Fibroblast of lung (primary cell): ENCODE measurements around the gene GAB2. TPM values are rescaled to one million over a fixed set of nuclear protein-coding genes. Genes with fewer than 3 reads are reported as not detected.

Experiments used
- DNase-seq, 2 donors: peaks; one replicate each; pipeline versions ENCODE4 v3.0.0 to v3.0.0-alpha.2; 2010; ENCODE audit warnings: low read depth in 2 of 2
- H2AFZ ChIP-seq: 2 replicates; pipeline ENCODE4 v1.5.1; 2012; ENCODE audit warnings: low read length, control low read depth, inconsistent platforms
- H3K27ac ChIP-seq: 2 replicates; pipeline ENCODE4 v1.5.1; 2011; ENCODE audit warnings: low read length, control low read depth; ENCODE audit not compliant: insufficient read depth
- H3K27me3 ChIP-seq: 2 replicates; pipeline ENCODE4 v1.5.1; 2011; ENCODE audit warnings: mild to moderate bottlenecking, low read length; ENCODE audit not compliant: control insufficient read depth, insufficient read depth
- H3K36me3 ChIP-seq: 2 replicates; pipeline ENCODE4 v1.5.1; 2011; ENCODE audit warnings: low read length; ENCODE audit not compliant: control insufficient read depth, insufficient read depth
- H3K4me1 ChIP-seq: 2 replicates; pipeline ENCODE4 v1.5.1; 2011; ENCODE audit warnings: low read length; ENCODE audit not compliant: control insufficient read depth, insufficient read depth; ENCODE audit errors: extremely low read depth
- H3K4me2 ChIP-seq: 2 replicates; pipeline ENCODE4 v1.5.1; 2011; ENCODE audit warnings: low read length, control low read depth; ENCODE audit not compliant: insufficient read depth; ENCODE audit errors: extremely low read depth
- H3K4me3 ChIP-seq, 4 experiments: fragments of 200-600 bp in 1 of 4; sonication (generic) in 1 of 4; replicated peaks in 1 of 4; 2 replicates each; pipeline ENCODE4 v1.5.1; 2011 to 2016; ENCODE audit warnings: low read length in 4 of 4, low read depth in 3 of 4, mild to moderate bottlenecking in 3 of 4, control low read depth in 2 of 4, inconsistent platforms in 1 of 4, mixed read lengths in 1 of 4; ENCODE audit not compliant: insufficient read depth in 1 of 4; ENCODE audit errors: control extremely low read depth in 1 of 4
- H3K79me2 ChIP-seq: 2 replicates; pipeline ENCODE4 v1.5.1; 2012; ENCODE audit warnings: mild to moderate bottlenecking, low read length, inconsistent platforms; ENCODE audit not compliant: control insufficient read depth, insufficient read depth
- H3K9ac ChIP-seq: 2 replicates; pipeline ENCODE4 v1.5.1; 2011; ENCODE audit warnings: mild to moderate bottlenecking, low read length, control low read depth; ENCODE audit not compliant: insufficient read depth
- H3K9me3 ChIP-seq: 2 replicates; pipeline ENCODE4 v1.5.1; 2012; ENCODE audit warnings: low read depth, low read length; ENCODE audit not compliant: control insufficient read depth, insufficient read depth
- H4K20me1 ChIP-seq: 2 replicates; pipeline ENCODE4 v1.5.1; 2011; ENCODE audit warnings: low read length; ENCODE audit not compliant: control insufficient read depth, insufficient read depth; ENCODE audit errors: extremely low read depth
- EZH2 ChIP-seq: IDR thresholded peaks from 2 replicates; pipeline ENCODE4 v1.5.1; 2012; ENCODE audit warnings: low read length, control low read depth, mild to moderate bottlenecking; ENCODE audit errors: missing control alignments
- polyA plus RNA-seq, 2 donors: library from polyadenylated mRNA; depleted of rRNA in 1 of 2; stranded (reverse) in 1 of 2; unstranded in 1 of 2; fragments of >200 nt; gene quantifications; 2 replicates each; pipeline ENCODE4 v1.2.1, GENCODE V29; 2011 to 2012; ENCODE audit warnings: missing spikeins in 1 of 2
- total RNA-seq: library from RNA; depleted of rRNA; stranded (reverse); fragments of >200 nt; gene quantifications from 2 replicates; pipeline ENCODE4 v1.2.1, GENCODE V29; 2014
- TF ChIP-seq, protein P1 (sequence below), 2 donors: IDR thresholded peaks in 1 of 2; conservative IDR thresholded peaks in 1 of 2; 1 replicate in 1 of 2; 2 replicates in 1 of 2; pipeline ENCODE4 v1.5.1; 2011 to 2012; ENCODE audit warnings: low read length in 2 of 2, control low read depth in 1 of 2, inconsistent platforms in 1 of 2, low read depth in 1 of 2, mild to moderate bottlenecking in 1 of 2

GAB2 gene
- total and polyA plus RNA-seq, 2 donors (not counting 1 experiment from before 2014, with no cell fraction given), result 7.1 to 14.0 TPM

DNA sequence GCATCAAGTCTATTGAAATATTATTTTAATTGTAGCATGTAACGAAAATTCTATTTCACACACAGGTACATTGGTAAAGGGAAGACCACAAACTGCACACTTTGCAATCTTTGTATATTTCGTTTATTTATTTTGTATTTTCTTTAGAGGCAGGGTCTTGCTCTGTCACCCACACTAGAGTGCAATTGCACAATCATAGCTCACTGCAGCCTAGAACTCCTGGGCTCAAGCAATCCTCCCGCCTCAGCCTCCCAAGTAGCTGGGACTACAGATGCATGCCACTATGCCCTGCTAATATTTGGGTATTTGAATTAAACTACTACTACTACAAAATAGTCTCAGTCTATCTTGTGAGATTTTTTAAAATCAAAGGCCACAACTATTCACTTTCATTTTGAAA is 42.7 kb downstream of the GAB2 start:
- Histone ChIP-seq H2AFZ (no peak overlapping the region), H3K4me3 (no peak overlapping the region), H3K27me3 (no peaks in the 10 kb centered on the region), H3K9me3 (no peaks in the 10 kb centered on the region), H3K4me1 (no peaks in the 10 kb centered on the region), H3K79me2 (no peaks in the 10 kb centered on the region), H3K9ac (no peak overlapping the region), H3K36me3 (no peaks in the 10 kb centered on the region), H3K27ac (no peak overlapping the region), H4K20me1 (no peaks in the 10 kb centered on the region), H3K4me2 (no peak overlapping the region)
- no peak for TF ChIP-seq EZH2
- TF ChIP-seq, protein P1, sequence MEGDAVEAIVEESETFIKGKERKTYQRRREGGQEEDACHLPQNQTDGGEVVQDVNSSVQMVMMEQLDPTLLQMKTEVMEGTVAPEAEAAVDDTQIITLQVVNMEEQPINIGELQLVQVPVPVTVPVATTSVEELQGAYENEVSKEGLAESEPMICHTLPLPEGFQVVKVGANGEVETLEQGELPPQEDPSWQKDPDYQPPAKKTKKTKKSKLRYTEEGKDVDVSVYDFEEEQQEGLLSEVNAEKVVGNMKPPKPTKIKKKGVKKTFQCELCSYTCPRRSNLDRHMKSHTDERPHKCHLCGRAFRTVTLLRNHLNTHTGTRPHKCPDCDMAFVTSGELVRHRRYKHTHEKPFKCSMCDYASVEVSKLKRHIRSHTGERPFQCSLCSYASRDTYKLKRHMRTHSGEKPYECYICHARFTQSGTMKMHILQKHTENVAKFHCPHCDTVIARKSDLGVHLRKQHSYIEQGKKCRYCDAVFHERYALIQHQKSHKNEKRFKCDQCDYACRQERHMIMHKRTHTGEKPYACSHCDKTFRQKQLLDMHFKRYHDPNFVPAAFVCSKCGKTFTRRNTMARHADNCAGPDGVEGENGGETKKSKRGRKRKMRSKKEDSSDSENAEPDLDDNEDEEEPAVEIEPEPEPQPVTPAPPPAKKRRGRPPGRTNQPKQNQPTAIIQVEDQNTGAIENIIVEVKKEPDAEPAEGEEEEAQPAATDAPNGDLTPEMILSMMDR (conservative IDR thresholded peaks at IDR 0.05 in 1 of 2, IDR thresholded peaks at IDR 0.05 in 1 of 2; ENCODE audit: low read depth in 1 of 2, low read length in 2 of 2), result no peak
- no peak for DNase-seq

DNA sequence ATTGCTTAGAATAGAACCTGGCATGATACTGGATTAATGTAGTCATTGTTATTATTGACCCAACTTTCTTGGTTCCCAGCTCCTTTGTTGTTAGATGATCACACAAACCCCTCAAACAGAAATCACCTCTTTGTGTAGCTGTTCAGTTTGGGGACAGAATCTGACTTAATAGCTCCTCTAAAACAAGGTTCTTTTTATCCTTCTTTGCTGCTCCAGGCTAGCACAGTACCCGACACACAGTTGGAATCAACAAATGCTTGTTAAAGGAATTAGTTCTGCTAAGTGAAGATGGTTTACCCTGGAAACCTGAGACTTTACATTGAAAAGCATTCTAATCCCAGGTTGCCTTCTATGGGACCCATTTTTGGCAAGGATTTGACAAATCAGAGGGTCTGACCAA is 43.9 kb downstream of the GAB2 start:
- H3K27me3 ChIP-seq, result no peaks in the 10 kb centered on the region
- no peaks in the 10 kb centered on the region for H3K36me3 ChIP-seq
- TF ChIP-seq EZH2, result no peak
- no peak overlapping the region for H3K27ac ChIP-seq
- DNase-seq, result no peak
- H2AFZ ChIP-seq, result no peak overlapping the region
- H3K9ac ChIP-seq, result no peak overlapping the region
- no peaks in the 10 kb centered on the region for H3K9me3 ChIP-seq
- no peaks in the 10 kb centered on the region for H3K79me2 ChIP-seq
- H3K4me2 ChIP-seq, result no peak overlapping the region
- no peaks in the 10 kb centered on the region for H3K4me1 ChIP-seq
- H3K4me3 ChIP-seq, result no peak overlapping the region
- no peaks in the 10 kb centered on the region for H4K20me1 ChIP-seq

DNA sequence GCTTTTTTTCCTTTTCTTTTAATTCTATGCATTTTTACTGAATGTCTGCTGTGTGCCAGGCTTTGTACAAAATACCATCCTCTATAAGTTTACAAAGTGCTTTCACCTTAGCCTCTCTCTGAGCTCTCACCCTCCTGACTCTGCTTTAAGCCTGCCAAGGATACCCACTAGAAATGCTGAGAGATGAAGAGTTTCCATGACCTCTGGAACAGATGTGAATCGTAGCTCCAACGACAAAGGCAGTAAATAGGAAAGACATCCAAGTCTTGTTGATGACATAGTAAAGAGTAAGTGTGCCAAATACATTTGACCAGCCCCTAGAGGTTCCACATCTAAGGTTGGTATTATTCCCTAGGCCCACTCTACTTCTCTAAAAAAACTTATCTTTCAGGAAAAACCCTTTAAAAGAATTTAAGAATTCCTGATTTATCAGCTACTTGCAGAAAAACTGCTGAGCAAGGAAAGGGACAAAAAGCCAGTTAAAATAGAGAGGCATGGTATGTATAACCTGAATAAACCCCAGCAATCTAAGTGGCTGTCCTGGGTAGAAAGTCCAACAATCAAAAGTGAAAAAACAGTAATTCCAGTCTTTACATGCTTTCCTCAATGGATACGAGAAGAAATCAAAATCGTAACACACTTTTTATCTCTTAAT is 45.4 kb downstream of the GAB2 start:
- H3K27ac ChIP-seq, result no peak overlapping the region

More for the DNA sequence above, 45.4 kb downstream of the GAB2 start:
- Histone ChIP-seq H3K9ac (no peak overlapping the region), H3K4me2 (no peak overlapping the region), H3K4me1 (no peaks in the 10 kb centered on the region), H4K20me1 (no peaks in the 10 kb centered on the region), H3K9me3 (no peaks in the 10 kb centered on the region), H3K36me3 (no peaks in the 10 kb centered on the region), H3K27me3 (no peaks in the 10 kb centered on the region), H3K4me3 (no peak overlapping the region), H3K79me2 (no peaks in the 10 kb centered on the region), H2AFZ (no peak overlapping the region)
- no peak for TF ChIP-seq EZH2
- TF ChIP-seq, protein P1 (conservative IDR thresholded peaks at IDR 0.05 in 1 of 2, IDR thresholded peaks at IDR 0.05 in 1 of 2; ENCODE audit: low read depth in 1 of 2, low read length in 2 of 2), result no peak
- DNase-seq, result no peak
